ENCODE measurements around the gene APBA2. TPM values are rescaled to one million over a fixed set of nuclear protein-coding genes. Genes with fewer than 3 reads are reported as not detected.

APBA2 gene
- total RNA-seq, 1 experiment from 2014 or later = 12.9 TPM

- Histone ChIP-seq H3K36me3 (ENCODE audit: insufficient read depth, low read length, poor library complexity, severe bottlenecking) (no peaks in the 10 kb centered on the region), H3K27me3 (replicated peaks; ENCODE audit: insufficient read depth, low read depth, low read length, poor library complexity) (no peaks in the 10 kb centered on the region), H3K4me3 (ENCODE audit: low read depth, low read length, poor library complexity, severe bottlenecking) (no peak overlapping the region), H3K4me1 (ENCODE audit: insufficient read depth, low read length, poor library complexity, severe bottlenecking) (no peaks in the 10 kb centered on the region), H3K9me3 (ENCODE audit: low read depth, low read length, poor library complexity, severe bottlenecking) (no peaks in the 10 kb centered on the region), H3K27ac (ENCODE audit: low read depth, low read length, poor library complexity, severe bottlenecking) (no peak overlapping the region)
- ChIA-PET CTCF (interaction anchor here (0.7 kb wide), 1 partner anchor 582 kb away, joined by 11 read pairs; no protein-coding TSS in a partner anchor), POLR2A (ENCODE audit: low non-redundant PET) (no interaction called here)
- intact Hi-C loops (cut with micrococcal nuclease; ENCODE audit: unreplicated experiment) = no loop called here
- TF ChIP-seq EZH2 (IDR thresholded peaks at IDR 0.05; ENCODE audit: borderline replicate concordance, low read depth, low read length, poor library complexity, severe bottlenecking) = no peak
- no peak for TF ChIP-seq CTCF (conservative IDR thresholded peaks at IDR 0.05; ENCODE audit: low read depth, low read length)
- DNase-seq (ENCODE audit: low spot score) = no peak
- no TSS peak for BruUV-seq (replicated peaks)
Observed at GRCh38 chr15:28985316-28985645, 99.5 kb downstream of the APBA2 start.

- intact Hi-C loops (cut with micrococcal nuclease; ENCODE audit: unreplicated experiment) = no loop called here
- Histone ChIP-seq H3K36me3 (ENCODE audit: insufficient read depth, low read length, poor library complexity, severe bottlenecking) (no peaks in the 10 kb centered on the region), H3K4me1 (ENCODE audit: insufficient read depth, low read length, poor library complexity, severe bottlenecking) (no peaks in the 10 kb centered on the region), H3K4me3 (ENCODE audit: low read depth, low read length, poor library complexity, severe bottlenecking) (no peak overlapping the region), H3K9me3 (ENCODE audit: low read depth, low read length, poor library complexity, severe bottlenecking) (no peaks in the 10 kb centered on the region), H3K27ac (ENCODE audit: low read depth, low read length, poor library complexity, severe bottlenecking) (no peak overlapping the region), H3K27me3 (replicated peaks; ENCODE audit: insufficient read depth, low read depth, low read length, poor library complexity) (no peaks in the 10 kb centered on the region)
- ChIA-PET CTCF (no interaction called here), POLR2A (ENCODE audit: low non-redundant PET) (no interaction called here)
- TF ChIP-seq EZH2 (IDR thresholded peaks at IDR 0.05; ENCODE audit: borderline replicate concordance, low read depth, low read length, poor library complexity, severe bottlenecking) (no peak), CTCF (conservative IDR thresholded peaks at IDR 0.05; ENCODE audit: low read depth, low read length) (no peak)
- BruUV-seq (replicated peaks) = no TSS peak
- DNase-seq (ENCODE audit: low spot score) = no peak
Observed at GRCh38 chr15:28985691-28986090, 99.9 kb downstream of the APBA2 start.

GRCh38 chr15:28986108-28986507, 100.3 kb downstream of the APBA2 start:
- Histone ChIP-seq H3K36me3 (ENCODE audit: insufficient read depth, low read length, poor library complexity, severe bottlenecking) (no peaks in the 10 kb centered on the region), H3K9me3 (ENCODE audit: low read depth, low read length, poor library complexity, severe bottlenecking) (no peaks in the 10 kb centered on the region), H3K4me3 (ENCODE audit: low read depth, low read length, poor library complexity, severe bottlenecking) (no peak overlapping the region), H3K27ac (ENCODE audit: low read depth, low read length, poor library complexity, severe bottlenecking) (no peak overlapping the region), H3K27me3 (replicated peaks; ENCODE audit: insufficient read depth, low read depth, low read length, poor library complexity) (no peaks in the 10 kb centered on the region), H3K4me1 (ENCODE audit: insufficient read depth, low read length, poor library complexity, severe bottlenecking) (no peaks in the 10 kb centered on the region)
- intact Hi-C loops (cut with micrococcal nuclease; ENCODE audit: unreplicated experiment) = no loop called here
- no TSS peak for BruUV-seq (replicated peaks)
- DNase-seq (ENCODE audit: low spot score) = no peak
- ChIA-PET POLR2A (ENCODE audit: low non-redundant PET) (no interaction called here), CTCF (no interaction called here)
- TF ChIP-seq CTCF (conservative IDR thresholded peaks at IDR 0.05; ENCODE audit: low read depth, low read length) (no peak), EZH2 (IDR thresholded peaks at IDR 0.05; ENCODE audit: borderline replicate concordance, low read depth, low read length, poor library complexity, severe bottlenecking) (no peak)
